Naive thymus-derived CD4-positive, alpha-beta T cell (primary cell): ENCODE measurements around the gene MUTYH. TPM values are rescaled to one million over a fixed set of nuclear protein-coding genes. Genes with fewer than 3 reads are reported as not detected.

Experiments
- ATAC-seq: fragments of 150-1000 bp; cut with Tn5 transposase; 2 replicates; pipeline ENCODE4 v1.10.0; 2021; ENCODE audit warnings: mild to moderate bottlenecking, moderate library complexity
- CTCF ChIA-PET: fragments of 350-600 bp; sonication (Branson Sonifier 250); formaldehyde crosslinking; loops from one replicate; lab custom pipeline; 2021; ENCODE audit warnings: antibody characterized with exemption; lab: Charles Lee
- POLR2A ChIA-PET: fragments of 350-600 bp; sonication (Branson Sonifier 250); formaldehyde crosslinking; loops from one replicate; lab custom pipeline; 2021; ENCODE audit warnings: antibody characterized with exemption, inconsistent platforms; lab: Charles Lee
- DNase-seq, 9 donors: peaks; one replicate each; pipeline versions ENCODE4 v3.0.0 to v3.0.0-alpha.2; 2020 to 2022; ENCODE audit warnings: mixed read lengths in 1 of 9
- H3K27ac ChIP-seq: one replicate; pipeline ENCODE4 v1.7.0; 2013; ENCODE audit warnings: mild to moderate bottlenecking, low read depth, low read length, moderate library complexity
- H3K27me3 ChIP-seq, 2 donors: one replicate each; pipeline ENCODE4 v1.7.0; 2013; ENCODE audit warnings: low read length in 2 of 2, mild to moderate bottlenecking in 2 of 2, moderate library complexity in 2 of 2; ENCODE audit not compliant: control insufficient read depth in 2 of 2, insufficient read depth in 2 of 2
- H3K36me3 ChIP-seq, 3 experiments: 1 replicate in 2 of 3; 2 replicates in 1 of 3; pipeline ENCODE4 v1.7.0; 2013; ENCODE audit warnings: low read length in 3 of 3, mild to moderate bottlenecking in 3 of 3, moderate library complexity in 1 of 3; ENCODE audit not compliant: insufficient read depth in 3 of 3, control insufficient read depth in 2 of 3
- H3K4me1 ChIP-seq, 2 donors: one replicate each; pipeline ENCODE4 v1.7.0; 2013; ENCODE audit warnings: low read length in 2 of 2, mild to moderate bottlenecking in 2 of 2, moderate library complexity in 1 of 2; ENCODE audit not compliant: control insufficient read depth in 2 of 2, insufficient read depth in 2 of 2
- H3K4me3 ChIP-seq: 2 replicates; pipeline ENCODE4 v1.7.0; 2013; ENCODE audit warnings: mild to moderate bottlenecking, low read length
- H3K9me3 ChIP-seq, 3 experiments: 1 replicate in 2 of 3; 2 replicates in 1 of 3; pipeline ENCODE4 v1.7.0; 2013; ENCODE audit warnings: low read length in 3 of 3; ENCODE audit not compliant: control insufficient read depth in 2 of 3
- H3K27ac Mint-ChIP-seq, 9 donors: one replicate each; pipeline ENCODE4 v1.8.0; 2020 to 2022; ENCODE audit warnings: mixed read lengths in 9 of 9, mild to moderate bottlenecking in 8 of 9, moderate library complexity in 5 of 9, inconsistent platforms in 2 of 9
- H3K27me3 Mint-ChIP-seq, 5 donors: one replicate each; pipeline ENCODE4 v1.8.0; 2021 to 2022; ENCODE audit warnings: mixed read lengths in 5 of 5, mild to moderate bottlenecking in 1 of 5
- H3K36me3 Mint-ChIP-seq, 5 donors: one replicate each; pipeline ENCODE4 v1.8.0; 2020 to 2022; ENCODE audit warnings: mixed read lengths in 5 of 5, mild to moderate bottlenecking in 3 of 5, inconsistent platforms in 1 of 5
- H3K4me1 Mint-ChIP-seq, 7 donors: one replicate each; pipeline ENCODE4 v1.8.0; 2020 to 2022; ENCODE audit warnings: mixed read lengths in 7 of 7, mild to moderate bottlenecking in 3 of 7, inconsistent platforms in 1 of 7
- H3K4me3 Mint-ChIP-seq, 10 donors: one replicate each; pipeline ENCODE4 v1.8.0; 2020 to 2022; ENCODE audit warnings: mild to moderate bottlenecking in 10 of 10, mixed read lengths in 10 of 10, moderate library complexity in 6 of 10, inconsistent platforms in 2 of 10
- H3K9me3 Mint-ChIP-seq, 11 donors: one replicate each; pipeline ENCODE4 v1.8.0; 2020 to 2022; ENCODE audit warnings: mixed read lengths in 11 of 11, mild to moderate bottlenecking in 4 of 11, inconsistent platforms in 1 of 11, moderate library complexity in 1 of 11
- intact Hi-C, 2 donors: fragments of 100-400 bp; cut with micrococcal nuclease; formaldehyde crosslinking; loops; one replicate each; pipeline ENCODE4 v1.15.1; 2023
- polyA plus RNA-seq, 2 donors: library from polyadenylated mRNA; unstranded; fragments of 300-500 nt; fragmentation: Illumina TruSeq; gene quantifications; one replicate each; pipeline ENCODE4 v1.2.3, GENCODE V29; 2021
- total RNA-seq, 6 experiments: library from RNA in 5 of 6; stranded (reverse) in 5 of 6; gene quantifications; 1 replicate in 5 of 6; 2 replicates in 1 of 6; pipeline ENCODE4 v1.2.3 and lab custom pipeline; 2021 to 2026

The MUTYH gene
- total and polyA plus RNA-seq, 7 experiments from 2014 or later = 17.7 to 85.4 (median 59.1) TPM

DNA sequence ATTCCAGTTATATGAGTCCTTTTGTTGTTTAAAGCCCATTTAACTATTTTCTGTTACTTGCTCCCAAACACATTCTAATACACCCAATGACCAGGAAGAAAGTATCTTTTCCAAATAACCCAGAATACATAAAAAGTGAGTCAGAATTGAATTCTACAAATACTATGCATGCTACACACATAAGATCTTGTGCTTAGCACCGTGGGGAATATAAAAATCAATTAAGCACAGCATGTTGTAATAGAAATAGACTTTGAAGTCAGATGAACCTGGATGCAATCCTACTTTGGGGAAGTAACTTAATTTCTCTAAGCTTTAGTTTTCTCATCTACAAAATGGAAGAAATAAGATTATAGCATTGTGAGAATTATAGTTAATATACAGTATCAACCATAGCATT is 40.5 kb upstream of the MUTYH start:
- no peaks in the 10 kb centered on the region for H3K36me3 ChIP-seq
- H3K9me3 ChIP-seq = no peaks in the 10 kb centered on the region
- H3K9me3 Mint-ChIP-seq = no peaks in the 10 kb centered on the region
- no peaks in the 10 kb centered on the region for H3K4me1 ChIP-seq
- POLR2A ChIA-PET = no interaction called here
- H3K4me3 ChIP-seq = no peak overlapping the region
- H3K4me3 Mint-ChIP-seq = no peak overlapping the region
- intact Hi-C loops = no loop called here
- H3K36me3 Mint-ChIP-seq = peaks cover 0 to 17% (median 8%) of the 10 kb centered on the region in 5 donors
- H3K27ac Mint-ChIP-seq = no peak overlapping the region
- no peaks in the 10 kb centered on the region for H3K4me1 Mint-ChIP-seq
- no peak for DNase-seq
- H3K27me3 Mint-ChIP-seq = no peaks in the 10 kb centered on the region
- H3K27me3 ChIP-seq = no peaks in the 10 kb centered on the region
- ATAC-seq = no peak
- no peak overlapping the region for H3K27ac ChIP-seq
- CTCF ChIA-PET = no interaction called here

DNA sequence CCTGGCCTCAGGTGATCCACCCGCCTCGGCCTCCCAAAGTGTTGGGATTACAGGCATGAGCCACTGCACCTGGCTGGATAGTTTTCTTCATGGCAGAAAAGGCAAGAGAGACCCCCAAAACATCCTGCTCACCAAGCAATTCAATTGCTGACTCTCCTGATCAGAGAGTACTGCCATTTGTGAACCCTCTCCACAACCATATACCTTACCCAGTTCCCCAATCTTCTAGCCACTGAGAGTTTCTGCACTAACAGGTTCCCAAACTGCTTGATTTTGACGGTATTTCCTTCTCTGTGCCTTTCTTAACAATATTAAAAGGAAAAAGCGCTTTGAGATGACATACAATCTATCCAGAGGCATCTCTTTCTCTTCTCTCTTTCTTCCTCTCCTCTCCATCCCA is 39.9 kb upstream of the MUTYH start:
- H3K4me3 ChIP-seq = no peak overlapping the region
- no peaks in the 10 kb centered on the region for H3K36me3 ChIP-seq
- no peak for ATAC-seq
- no peak overlapping the region for H3K4me3 Mint-ChIP-seq
- no peak for DNase-seq
- no peak overlapping the region for H3K27ac Mint-ChIP-seq
- no peaks in the 10 kb centered on the region for H3K9me3 ChIP-seq
- ChIA-PET CTCF (no interaction called here), POLR2A (no interaction called here)
- no peaks in the 10 kb centered on the region for H3K4me1 ChIP-seq
- H3K36me3 Mint-ChIP-seq = peaks cover 0 to 14% (median 8%) of the 10 kb centered on the region in 5 donors
- no peaks in the 10 kb centered on the region for H3K27me3 Mint-ChIP-seq
- intact Hi-C loops = no loop called here
- no peaks in the 10 kb centered on the region for H3K9me3 Mint-ChIP-seq
- no peak overlapping the region for H3K27ac ChIP-seq
- peaks cover 0 to 3% (median 0%) of the 10 kb centered on the region in 7 donors for H3K4me1 Mint-ChIP-seq
- H3K27me3 ChIP-seq = no peaks in the 10 kb centered on the region

GRCh38 chr1:45379524-45379923 is 39.3 kb upstream of the MUTYH start:
- H3K4me1 Mint-ChIP-seq = peaks cover 0 to 4% (median 0%) of the 10 kb centered on the region in 7 donors
- ATAC-seq (no peak), DNase-seq (no peak)
- POLR2A ChIA-PET = no interaction called here
- Histone ChIP-seq H3K9me3 (no peaks in the 10 kb centered on the region), H3K27ac (no peak overlapping the region), H3K36me3 (no peaks in the 10 kb centered on the region), H3K4me1 (no peaks in the 10 kb centered on the region), H3K4me3 (no peak overlapping the region), H3K27me3 (no peaks in the 10 kb centered on the region)
- intact Hi-C loops = loop anchor here in 1 of 2 donors (10.0 kb wide), 1 partner anchor 55 kb away; no protein-coding TSS in a partner anchor
- no peaks in the 10 kb centered on the region for H3K9me3 Mint-ChIP-seq
- no peak overlapping the region for H3K4me3 Mint-ChIP-seq
- peaks cover 0 to 12% (median 8%) of the 10 kb centered on the region in 5 donors for H3K36me3 Mint-ChIP-seq
- no peaks in the 10 kb centered on the region for H3K27me3 Mint-ChIP-seq
- CTCF ChIA-PET = interaction anchor here (0.9 kb wide), 1 partner anchor 114 kb away, joined by 4 read pairs; no protein-coding TSS in a partner anchor
- no peak overlapping the region for H3K27ac Mint-ChIP-seq

- no peak for DNase-seq
- Histone ChIP-seq H3K9me3 (no peaks in the 10 kb centered on the region), H3K36me3 (no peaks in the 10 kb centered on the region), H3K27ac (no peak overlapping the region), H3K4me1 (no peaks in the 10 kb centered on the region), H3K4me3 (no peak overlapping the region), H3K27me3 (no peaks in the 10 kb centered on the region)
- no peak overlapping the region for H3K4me3 Mint-ChIP-seq
- ChIA-PET CTCF (interaction anchor here (0.6 kb wide), 1 partner anchor 104 kb away, joined by 7 read pairs; no protein-coding TSS in a partner anchor), POLR2A (no interaction called here)
- H3K36me3 Mint-ChIP-seq = peaks cover 0 to 4% (median 2%) of the 10 kb centered on the region in 5 donors
- no peaks in the 10 kb centered on the region for H3K9me3 Mint-ChIP-seq
- peaks cover 0 to 4% (median 0%) of the 10 kb centered on the region in 7 donors for H3K4me1 Mint-ChIP-seq
- no peaks in the 10 kb centered on the region for H3K27me3 Mint-ChIP-seq
- ATAC-seq = no peak
- intact Hi-C loops = loop anchor here in 1 of 2 donors (10.0 kb wide), 1 partner anchor 57 kb away; no protein-coding TSS in a partner anchor
- no peak overlapping the region for H3K27ac Mint-ChIP-seq
These were observed 37.9 kb upstream of the MUTYH start for GRCh38 chr1:45378184-45378583.

- ChIA-PET POLR2A (no interaction called here), CTCF (interaction anchor here (1.1 kb wide), 1 partner anchor 10 kb away, joined by 4 read pairs; no protein-coding TSS in a partner anchor)
- H3K4me3 ChIP-seq = no peak overlapping the region
- H3K9me3 ChIP-seq = no peaks in the 10 kb centered on the region
- DNase-seq (no peak), ATAC-seq (no peak)
- H3K36me3 ChIP-seq = no peaks in the 10 kb centered on the region
- Mint-ChIP-seq H3K9me3 (no peaks in the 10 kb centered on the region), H3K27me3 (no peaks in the 10 kb centered on the region), H3K4me3 (no peak overlapping the region), H3K4me1 (peaks cover 0 to 6% (median 3%) of the 10 kb centered on the region in 7 donors), H3K27ac (peak overlapping the region in 1 of 9 donors; percentile 1), H3K36me3 (peaks cover 0 to 4% (median 2%) of the 10 kb centered on the region in 5 donors)
- intact Hi-C loops = loop anchor here in 1 of 2 donors (10.0 kb wide), 1 partner anchor 59 kb away; no protein-coding TSS in a partner anchor
- H3K4me1 ChIP-seq = no peaks in the 10 kb centered on the region
- H3K27ac ChIP-seq = no peak overlapping the region
- no peaks in the 10 kb centered on the region for H3K27me3 ChIP-seq
These were observed 35.2 kb upstream of the MUTYH start for GRCh38 chr1:45375104-45376090.

DNA sequence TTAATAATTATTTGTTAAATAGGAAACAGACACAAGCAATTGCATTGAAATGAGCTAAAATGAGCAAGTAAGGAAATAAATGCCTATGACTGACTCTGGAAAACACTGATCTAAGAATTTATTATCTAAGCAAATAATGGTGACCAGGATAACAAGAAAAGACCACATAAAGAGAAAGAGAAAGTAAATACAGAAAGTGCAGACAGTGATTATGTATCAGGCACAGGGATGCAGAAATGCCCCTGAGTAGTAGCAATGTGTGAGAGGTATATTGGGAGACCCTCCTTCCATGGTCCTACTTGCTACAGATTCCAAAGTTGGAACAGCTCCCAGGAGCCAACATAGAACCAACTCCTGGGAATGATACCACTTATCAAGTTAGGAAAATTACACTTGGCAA is 33.3 kb upstream of the MUTYH start:
- Histone ChIP-seq H3K27me3 (no peaks in the 10 kb centered on the region), H3K36me3 (no peaks in the 10 kb centered on the region), H3K27ac (no peak overlapping the region), H3K9me3 (no peaks in the 10 kb centered on the region), H3K4me1 (no peaks in the 10 kb centered on the region), H3K4me3 (no peak overlapping the region)
- peaks cover 0 to 8% (median 2%) of the 10 kb centered on the region in 5 donors for H3K36me3 Mint-ChIP-seq
- ChIA-PET POLR2A (interaction anchor here (0.7 kb wide), 1 partner anchor 391 kb away, joined by 4 read pairs; no protein-coding TSS in a partner anchor), CTCF (interaction anchor here (1.1 kb wide), 1 partner anchor 13 kb away, joined by 4 read pairs; no protein-coding TSS in a partner anchor)
- no peaks in the 10 kb centered on the region for H3K27me3 Mint-ChIP-seq
- H3K27ac Mint-ChIP-seq = no peak overlapping the region
- DNase-seq (no peak), ATAC-seq (no peak)
- peaks cover 0 to 6% (median 3%) of the 10 kb centered on the region in 7 donors for H3K4me1 Mint-ChIP-seq
- H3K9me3 Mint-ChIP-seq = no peaks in the 10 kb centered on the region
- H3K4me3 Mint-ChIP-seq = no peak overlapping the region
- intact Hi-C loops = loop anchor here in 1 of 2 donors (10.0 kb wide), 1 partner anchor 61 kb away; no protein-coding TSS in a partner anchor
